Measurements from ENCODE around the gene ZNHIT6.

ZNHIT6 gene

DNA sequence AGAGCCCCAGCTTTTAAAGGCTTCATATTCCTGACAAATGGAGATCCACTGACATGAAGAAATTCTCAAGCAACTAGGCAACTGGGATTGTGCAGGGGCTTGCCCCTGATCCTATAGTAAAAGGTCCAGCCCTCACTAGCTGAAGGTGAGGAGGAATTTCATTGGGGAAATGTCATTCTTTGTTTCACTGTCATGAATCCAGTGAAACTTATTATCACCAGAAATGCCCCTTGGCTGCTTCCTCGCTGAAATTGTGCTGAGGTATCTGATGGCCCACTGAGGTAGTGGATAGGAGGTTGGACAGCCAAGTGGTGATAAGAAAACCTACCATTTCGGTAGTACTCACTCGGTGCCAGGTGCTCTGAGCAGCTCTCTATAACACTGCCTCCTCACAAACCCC, 91.5 kb downstream of the ZNHIT6 start:
- no peak for DNase-seq (ENCODE audit: low spot score)

- no peak for DNase-seq (ENCODE audit: low spot score)
Observed at GRCh38 chr1:85616364-85616705, 91.9 kb downstream of the ZNHIT6 start.

GRCh38 chr1:85615586-85616363, 92.5 kb downstream of the ZNHIT6 start:
- peak; percentile 6 for DNase-seq (ENCODE audit: low spot score)

DNA sequence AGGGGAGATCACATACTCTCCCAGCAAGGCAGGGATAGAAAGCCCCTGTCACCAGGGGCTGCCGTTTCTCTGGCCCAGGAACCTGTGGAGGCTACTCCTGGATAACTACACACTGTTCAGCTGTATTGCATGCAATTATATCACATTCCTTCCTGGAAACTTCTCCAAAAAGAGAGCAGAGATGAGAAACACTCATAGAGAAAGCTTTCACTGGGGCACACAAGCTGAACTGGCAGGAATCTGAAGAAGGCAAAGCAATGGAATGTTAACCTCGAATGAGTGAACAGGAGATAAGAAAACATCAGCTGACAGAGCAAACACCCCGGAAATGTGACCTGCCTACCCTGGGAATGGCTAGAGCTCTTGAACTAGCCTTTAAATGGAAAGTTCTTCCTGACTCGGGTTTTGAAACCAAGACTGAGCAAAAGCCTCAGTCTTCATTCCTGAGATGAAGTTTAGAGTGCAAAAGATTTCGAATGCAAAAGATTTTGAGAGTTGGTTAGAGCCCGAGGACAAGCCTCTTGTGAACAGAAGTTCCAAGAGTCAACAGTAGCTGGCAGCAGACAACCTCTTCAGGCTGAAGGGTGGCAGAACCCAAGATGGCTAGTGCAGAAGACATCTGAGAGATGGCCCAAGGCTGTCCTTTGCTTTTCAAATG, 95.4 kb downstream of the ZNHIT6 start:
- DNase-seq (ENCODE audit: low spot score) = no peak

DNA sequence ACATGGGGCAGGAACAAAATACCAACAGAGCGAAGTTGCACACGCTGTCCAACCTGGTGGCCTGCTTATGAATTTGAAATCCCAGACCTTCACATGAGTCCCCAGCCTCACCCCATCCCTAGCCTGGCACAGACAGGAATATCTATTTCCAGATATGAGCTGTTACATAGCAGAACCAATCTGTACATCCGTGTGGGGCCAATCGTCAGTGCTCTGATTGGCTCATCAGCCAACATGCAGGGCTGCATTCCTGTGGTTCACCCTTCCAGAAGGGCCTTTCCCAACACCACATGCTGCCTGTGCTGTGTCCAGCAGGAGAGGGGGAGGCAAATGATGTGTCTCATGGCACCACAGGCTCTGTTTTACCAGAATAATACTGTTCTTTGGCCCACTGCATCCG, 96.4 kb downstream of the ZNHIT6 start:
- no peak for DNase-seq (ENCODE audit: low spot score)

DNA sequence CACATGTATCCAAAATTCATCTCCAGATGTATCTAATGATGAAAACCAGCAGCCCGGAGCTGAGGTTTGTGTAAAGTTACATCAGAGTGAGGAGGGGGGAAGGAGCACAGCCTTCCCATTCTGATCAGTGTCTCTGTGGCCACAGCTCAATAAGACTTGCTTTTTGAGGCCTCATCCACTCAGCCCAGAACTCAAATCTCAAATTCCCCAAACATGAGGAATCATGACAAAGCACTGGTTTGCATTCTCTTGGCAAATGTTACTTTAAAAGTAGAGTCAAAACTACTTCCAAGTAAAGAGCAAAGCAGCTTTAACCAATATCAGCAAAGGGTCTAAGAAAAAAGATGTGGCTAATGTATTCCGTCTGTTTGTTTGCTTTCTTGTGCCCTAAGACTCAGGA, 96.8 kb downstream of the ZNHIT6 start:
- DNase-seq (ENCODE audit: low spot score) = no peak

DNA sequence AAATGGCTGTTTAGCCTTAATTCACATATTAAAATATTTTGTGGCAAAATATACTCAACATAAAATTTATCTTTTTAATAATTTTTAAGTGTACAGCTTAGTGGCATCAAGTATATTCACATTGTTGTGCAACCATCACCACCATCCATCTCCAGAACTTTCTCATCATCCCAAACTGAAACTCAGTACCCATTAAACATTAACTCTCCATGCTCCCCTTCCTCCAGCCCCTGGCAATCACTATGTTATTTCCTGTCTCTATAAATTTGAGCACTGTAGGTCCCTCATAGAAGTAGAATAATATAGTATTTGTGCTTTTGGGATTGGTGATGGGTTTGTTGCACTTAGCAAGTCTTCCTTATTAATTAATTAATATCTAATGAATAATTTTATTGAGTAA, 98.3 kb downstream of the ZNHIT6 start:
- DNase-seq (ENCODE audit: low spot score) = no peak

DNA sequence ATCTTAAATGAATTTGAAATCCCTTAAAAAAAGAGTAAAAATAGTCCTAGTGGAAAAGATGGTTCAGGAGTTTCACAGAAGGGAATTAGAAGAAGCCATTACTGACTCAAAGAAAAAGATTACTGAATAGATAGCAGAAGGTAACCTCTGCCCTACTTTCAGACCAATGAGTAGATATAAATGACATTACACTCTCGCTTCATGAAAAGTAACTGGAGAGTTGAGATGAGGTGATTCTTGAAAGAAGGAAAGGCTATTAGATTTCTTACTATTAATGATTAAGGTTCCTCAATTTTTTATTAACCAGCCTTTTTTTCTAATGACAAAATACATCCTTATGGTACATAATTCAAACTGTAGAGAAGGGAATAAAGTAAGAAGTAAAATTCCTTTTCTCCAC, 99.4 kb downstream of the ZNHIT6 start:
- DNase-seq (ENCODE audit: low spot score) = no peak

DNA sequence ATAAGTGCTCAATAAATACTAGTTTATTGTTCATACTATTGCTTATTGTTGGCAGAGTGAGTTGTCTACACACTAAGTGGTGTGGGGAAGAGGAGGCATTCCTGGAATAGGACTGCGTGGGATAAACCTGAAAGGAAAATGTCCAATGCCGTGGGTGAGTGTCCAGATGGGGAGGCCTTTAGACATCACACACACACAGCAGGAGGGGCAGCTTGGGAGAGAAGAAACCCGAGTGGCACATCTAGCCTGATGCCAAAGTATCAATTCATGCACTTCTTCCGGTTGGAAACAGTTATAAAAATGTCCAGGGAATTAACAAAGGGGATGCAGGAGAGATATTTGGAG, 100.3 kb downstream of the ZNHIT6 start:
- DNase-seq (ENCODE audit: low spot score) = no peak

- DNase-seq (ENCODE audit: low spot score) = no peak
Observed at GRCh38 chr1:85607126-85607920, 100.9 kb downstream of the ZNHIT6 start.

- no peak for DNase-seq (ENCODE audit: low spot score)
Observed at GRCh38 chr1:85606414-85606800, 101.8 kb downstream of the ZNHIT6 start.

- no peak for DNase-seq (ENCODE audit: low spot score)
Observed at GRCh38 chr1:85605484-85606413, 102.5 kb downstream of the ZNHIT6 start.

DNA sequence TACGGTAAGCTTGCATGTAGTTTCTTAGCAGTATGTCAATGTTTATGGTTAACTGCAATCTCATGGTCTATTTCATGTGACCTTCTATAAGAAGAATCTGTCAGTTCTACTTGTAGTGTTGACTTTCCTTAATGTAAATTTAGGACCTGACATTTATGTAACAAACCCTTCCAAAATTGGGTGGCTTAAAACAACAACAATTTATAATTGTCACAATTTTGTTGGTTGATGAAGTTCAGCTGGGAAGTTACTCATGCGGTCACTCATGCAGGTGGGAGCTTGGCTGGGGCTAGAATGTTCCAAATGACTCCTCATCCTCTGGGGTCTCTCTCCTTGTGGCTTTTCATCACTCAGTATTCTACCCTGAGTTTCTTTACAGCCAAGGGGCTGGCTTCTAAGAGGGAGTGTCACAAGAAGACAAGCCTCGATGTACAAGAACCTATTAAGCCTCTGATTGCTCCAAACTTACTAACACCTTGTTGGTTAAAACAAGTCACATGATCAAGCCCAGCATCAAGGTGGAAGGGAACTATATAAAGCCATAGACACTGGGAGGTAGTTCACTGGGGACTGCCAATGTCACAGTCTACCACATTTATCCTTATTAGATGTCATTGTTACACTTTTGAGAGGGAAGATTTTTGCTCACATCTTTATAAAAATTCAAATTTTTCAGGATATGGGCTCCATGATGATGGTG, 103.8 kb downstream of the ZNHIT6 start:
- DNase-seq (ENCODE audit: low spot score) = no peak

GRCh38 chr1:85603086-85603880, 105.0 kb downstream of the ZNHIT6 start:
- no peak for DNase-seq (ENCODE audit: low spot score)

GRCh38 chr1:85602571-85602970, 105.7 kb downstream of the ZNHIT6 start:
- DNase-seq (ENCODE audit: low spot score) = no peak

DNA sequence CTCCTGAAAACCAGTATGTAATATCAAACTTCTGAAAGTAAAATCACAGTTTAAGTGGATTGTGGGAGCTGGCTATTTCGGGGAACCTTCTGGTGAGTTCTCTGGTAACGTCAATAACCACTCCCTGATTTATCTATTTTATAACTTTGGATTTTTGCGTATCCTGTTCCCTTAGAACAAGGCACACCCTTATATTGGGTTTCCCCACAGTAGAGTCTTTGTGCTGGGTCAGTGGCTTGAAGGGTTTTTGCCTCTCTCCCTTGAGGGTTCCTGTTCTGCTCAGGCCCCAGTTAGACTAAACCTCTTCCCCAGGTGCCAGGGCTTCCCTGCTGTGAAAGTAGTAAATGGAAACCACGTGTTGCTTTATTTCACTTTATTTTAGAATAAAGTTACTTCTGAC, 106.3 kb downstream of the ZNHIT6 start:
- DNase-seq (ENCODE audit: low spot score) = no peak

GRCh38 chr1:85599681-85600080, 108.6 kb downstream of the ZNHIT6 start:
- DNase-seq (ENCODE audit: low spot score) = no peak

Data from putamen (tissue), 1 donor.